SK-N-SH (cell line): ENCODE data around the gene SLC13A2. TPM values are rescaled to one million over a fixed set of nuclear protein-coding genes. Genes with fewer than 3 reads are reported as not detected.

ENCODE experiments used
- CTCF ChIA-PET: fragments of 300-600, 350-600 bp; formaldehyde crosslinking; extraction: SDS; loops from one replicate; lab custom pipeline; 2021; lab: Yijun Ruan, JAX
- POLR2A ChIA-PET: fragments of 350-600 bp; sonication (Branson Sonifier 250); formaldehyde crosslinking; extraction: SDS; loops from one replicate; lab custom pipeline; 2020; ENCODE audit warnings: antibody characterized with exemption, inconsistent platforms; lab: Yijun Ruan, JAX
- DNase-seq: peaks from one replicate; pipeline ENCODE4 v3.0.0; 2012
- H2AFZ ChIP-seq: fragments of 200-600 bp; sonication (generic); 2 replicates; pipeline ENCODE4 v1.8.1; 2016; ENCODE audit warnings: antibody characterized with exemption, mild to moderate bottlenecking, low read depth
- H3F3A ChIP-seq: fragments of 200-600 bp; sonication (generic); replicated peaks from 2 replicates; pipeline ENCODE3; 2016; ENCODE audit warnings: antibody characterized with exemption, mild to moderate bottlenecking; ENCODE audit not compliant: insufficient read depth
- H3K27ac ChIP-seq, 2 experiments: fragments of 200-500 bp in 1 of 2; fragments of 200-600 bp in 1 of 2; sonication (Bioruptor generic) in 1 of 2; sonication (generic), shearing (Covaris generic) in 1 of 2; 2 replicates each; pipeline versions ENCODE4 v1.5.1 to v1.6.1; 2014 to 2016; ENCODE audit warnings: low read depth in 2 of 2, inconsistent platforms in 1 of 2, low read length in 1 of 2, mild to moderate bottlenecking in 1 of 2, mixed read lengths in 1 of 2
- H3K27me3 ChIP-seq: fragments of 200-600 bp; sonication (generic), shearing (Covaris generic); 2 replicates; pipeline ENCODE4 v1.6.1; 2016; ENCODE audit warnings: mixed run types; ENCODE audit not compliant: insufficient read depth
- H3K36me3 ChIP-seq, 2 experiments: fragments of 200-500 bp in 1 of 2; fragments of 200-600 bp in 1 of 2; sonication (Bioruptor generic) in 1 of 2; sonication (generic) in 1 of 2; replicated peaks in 1 of 2; 2 replicates each; pipeline versions ENCODE3 to v1.5.1; 2014 to 2016; ENCODE audit warnings: low read length in 1 of 2, mild to moderate bottlenecking in 1 of 2; ENCODE audit not compliant: insufficient read depth in 2 of 2, control insufficient read depth in 1 of 2
- H3K4me1 ChIP-seq, 2 experiments: fragments of 200-500 bp in 1 of 2; fragments of 200-600 bp in 1 of 2; sonication (Bioruptor generic) in 1 of 2; sonication (generic), shearing (Covaris generic) in 1 of 2; 2 replicates each; pipeline versions ENCODE4 v1.5.1 to v1.6.1; 2014 to 2016; ENCODE audit warnings: low read depth in 1 of 2, low read length in 1 of 2, mixed run types in 1 of 2; ENCODE audit not compliant: insufficient read depth in 2 of 2, control insufficient read depth in 1 of 2
- H3K4me2 ChIP-seq: fragments of 200-600 bp; sonication (generic), shearing (Covaris generic); 2 replicates; pipeline ENCODE4 v1.6.1; 2017; ENCODE audit warnings: mixed run types
- H3K4me3 ChIP-seq, 2 experiments: fragments of 200-500 bp in 1 of 2; fragments of 200-600 bp in 1 of 2; sonication (Bioruptor generic) in 1 of 2; sonication (generic), shearing (Covaris generic) in 1 of 2; 2 replicates each; pipeline versions ENCODE4 v1.5.1 to v1.8.1; 2014 to 2016; ENCODE audit warnings: low read depth in 2 of 2, inconsistent platforms in 1 of 2, low read length in 1 of 2, mild to moderate bottlenecking in 1 of 2, mixed read lengths in 1 of 2, moderate library complexity in 1 of 2
- H3K79me2 ChIP-seq: fragments of 200-600 bp; sonication (generic); 2 replicates; pipeline ENCODE4 v1.8.1; 2017; ENCODE audit warnings: mild to moderate bottlenecking; ENCODE audit not compliant: insufficient read depth
- H3K9ac ChIP-seq: fragments of 200-600 bp; sonication (generic); 2 replicates; pipeline ENCODE4 v1.6.1; 2017; ENCODE audit warnings: mixed run types
- H3K9me2 ChIP-seq: fragments of 200-600 bp; sonication (generic); 2 replicates; pipeline ENCODE4 v1.6.1; 2017; ENCODE audit warnings: mixed run types
- H3K9me3 ChIP-seq: fragments of 200-600 bp; sonication (generic); 2 replicates; pipeline ENCODE4 v1.6.1; 2017; ENCODE audit warnings: mixed run types, mild to moderate bottlenecking, moderate library complexity
- H4K20me1 ChIP-seq: fragments of 200-600 bp; sonication (generic); 2 replicates; pipeline ENCODE4 v1.6.1; 2017; ENCODE audit warnings: mild to moderate bottlenecking, mixed run types; ENCODE audit not compliant: insufficient read depth
- EP300 ChIP-seq, 2 experiments: IDR thresholded peaks; 2 replicates each; pipeline versions ENCODE4 v1.4.0 to v1.6.1; 2012; ENCODE audit warnings: borderline replicate concordance in 1 of 2, low read depth in 1 of 2, low read length in 1 of 2
- FOSL2 ChIP-seq: IDR thresholded peaks from 2 replicates; pipeline ENCODE4 v1.4.0; 2012; ENCODE audit warnings: low read depth, mild to moderate bottlenecking, moderate library complexity, borderline replicate concordance
- GABPA ChIP-seq: IDR thresholded peaks from 2 replicates; pipeline ENCODE4 v1.4.0; 2012; ENCODE audit warnings: low read depth, mild to moderate bottlenecking
- JUND ChIP-seq: IDR thresholded peaks from 2 replicates; pipeline ENCODE4 v1.4.0; 2012
- MXI1 ChIP-seq: IDR thresholded peaks from 2 replicates; pipeline ENCODE4 v1.6.1; 2012; ENCODE audit warnings: mild to moderate bottlenecking, low read depth, low read length, improper control_type of control experiment
- NRF1 ChIP-seq: IDR thresholded peaks from 2 replicates; pipeline ENCODE4 v1.6.1; 2012; ENCODE audit warnings: low read depth, mild to moderate bottlenecking, low read length
- PBX3 ChIP-seq: IDR thresholded peaks from 2 replicates; pipeline ENCODE4; 2012
- POLR2AphosphoS5 ChIP-seq: IDR thresholded peaks from 2 replicates; pipeline ENCODE4 v1.6.1; 2012; ENCODE audit warnings: low read depth, low read length
- REST ChIP-seq: IDR thresholded peaks from 2 replicates; pipeline ENCODE4 v1.6.1; 2012; ENCODE audit warnings: mild to moderate bottlenecking, low read depth, low read length, moderate library complexity
- RXRA ChIP-seq: IDR thresholded peaks from 2 replicates; pipeline ENCODE4 v1.4.0; 2012; ENCODE audit warnings: low read depth, mild to moderate bottlenecking, borderline replicate concordance
- SIN3A ChIP-seq: IDR thresholded peaks from 2 replicates; pipeline ENCODE4 v1.6.1; 2012; ENCODE audit warnings: low read depth, mild to moderate bottlenecking, low read length, moderate library complexity, borderline replicate concordance
- SMC3 ChIP-seq: IDR thresholded peaks from 2 replicates; pipeline ENCODE4 v1.6.1; 2012; ENCODE audit warnings: low read depth, low read length, improper control_type of control experiment
- TAF1 ChIP-seq: IDR thresholded peaks from 2 replicates; pipeline ENCODE4 v1.6.1; 2012; ENCODE audit warnings: low read depth, mild to moderate bottlenecking, low read length, moderate library complexity, borderline replicate concordance
- TCF12 ChIP-seq: IDR thresholded peaks from 2 replicates; pipeline ENCODE4 v1.4.0; 2012
- USF2 ChIP-seq: fragments of 150-350 bp; IDR thresholded peaks from 2 replicates; pipeline ENCODE4 v1.6.1; 2017; ENCODE audit warnings: antibody characterized with exemption, low read length, low read depth, borderline replicate concordance
- ZBTB33 ChIP-seq: IDR thresholded peaks from 2 replicates; pipeline ENCODE4 v1.4.0; 2012; ENCODE audit warnings: low read depth, borderline replicate concordance
- WGBS: methylation state at CpG from one replicate; pipeline ENCODE4 v1.1.6; 2017; ENCODE audit warnings: low lambda C conversion rate; 5-methylcytosine and 5-hydroxymethylcytosine counted together
- polyA plus RNA-seq, 3 experiments: library from polyadenylated mRNA; depleted of rRNA; stranded (reverse); fragments of >200 nt; gene quantifications; 2 replicates each; pipeline ENCODE4 v1.2.3, GENCODE V29; 2012

Gene SLC13A2
- polyA plus RNA-seq, 1 of the 3 experiments (the other 2 are of a cell fraction) = not detected

- no peak for TF ChIP-seq USF2
- TF ChIP-seq NRF1 = no peak
Observed at GRCh38 chr17:28446716-28447395, 26.6 kb upstream of the SLC13A2 start (continued).

GRCh38 chr17:28447396-28447760, 26.1 kb upstream of the SLC13A2 start:
- no peaks in the 10 kb centered on the region for H3K79me2 ChIP-seq
- WGBS = 37% methylated on average over 5 of the region's 5 CpGs
- no peaks in the 10 kb centered on the region for H3K4me1 ChIP-seq
- H3F3A ChIP-seq = no peaks in the 10 kb centered on the region
- no peaks in the 10 kb centered on the region for H3K36me3 ChIP-seq
- H2AFZ ChIP-seq = no peak overlapping the region
- DNase-seq = no peak
- no peak overlapping the region for H3K27ac ChIP-seq
- no peak overlapping the region for H3K9ac ChIP-seq
- no peak overlapping the region for H3K4me2 ChIP-seq
- no peaks in the 10 kb centered on the region for H4K20me1 ChIP-seq
- no peaks in the 10 kb centered on the region; the same call in 1 of the 2 replicates for H3K9me3 ChIP-seq
- POLR2A ChIA-PET = no interaction called here
- no peak overlapping the region for H3K4me3 ChIP-seq
- H3K27me3 ChIP-seq = no peaks in the 10 kb centered on the region; the same call in 1 of the 2 replicates
- TF ChIP-seq JUND (no peak), TCF12 (no peak), EP300 (IDR thresholded peaks at IDR 0.05; ENCODE audit: borderline replicate concordance in 1 of 2, low read depth in 1 of 2, low read length in 1 of 2) (no peak), RXRA (no peak), POLR2AphosphoS5 (no peak), MXI1 (no peak), SMC3 (no peak), FOSL2 (no peak), PBX3 (no peak), GABPA (no peak), TAF1 (no peak), USF2 (no peak), SIN3A (no peak), ZBTB33 (no peak), REST (no peak)
- no peaks in the 10 kb centered on the region for H3K9me2 ChIP-seq
- CTCF ChIA-PET = interaction anchor here (0.7 kb wide), 1 partner anchor 9 kb away, joined by 3 read pairs; no protein-coding TSS in a partner anchor
